Brain microvascular endothelial cell (primary cell): ENCODE data around the gene ZNF423.

ENCODE experiments used
- DNase-seq: peaks from one replicate; pipeline ENCODE4 v3.0.0-alpha.2; 2020
- H3K27ac ChIP-seq: fragments of 250-450 bp; sonication (Bioruptor Pico); 2 replicates; pipeline ENCODE4 v1.5.1; 2020; ENCODE audit warnings: mild to moderate bottlenecking, moderate library complexity
- H3K27me3 ChIP-seq: fragments of 250-450 bp; sonication (Bioruptor Pico); replicated peaks from 2 replicates; pipeline ENCODE4 v1.5.1; 2020; ENCODE audit warnings: mild to moderate bottlenecking
- H3K36me3 ChIP-seq: fragments of 250-450 bp; sonication (Bioruptor Pico); replicated peaks from 2 replicates; pipeline ENCODE4 v1.5.1; 2020; ENCODE audit warnings: mild to moderate bottlenecking
- H3K4me3 ChIP-seq: 2 replicates; pipeline ENCODE4 v1.5.1; 2011; ENCODE audit warnings: low read depth, mild to moderate bottlenecking, control low read depth, low read length, moderate library complexity
- in situ Hi-C: cut with HindIII; loops from 2 replicates; pipeline ENCODE4 v1.10.0; 2017; ENCODE audit warnings: low sequenced_read_pairs, low pct_ligation_motif_present
- TF ChIP-seq, protein P1 (sequence below): IDR thresholded peaks from 2 replicates; pipeline ENCODE4 v1.5.1; 2011; ENCODE audit warnings: low read depth, mild to moderate bottlenecking, moderate library complexity, low read length, control low read depth, inconsistent platforms; ENCODE audit errors: missing control alignments

Gene ZNF423

DNA sequence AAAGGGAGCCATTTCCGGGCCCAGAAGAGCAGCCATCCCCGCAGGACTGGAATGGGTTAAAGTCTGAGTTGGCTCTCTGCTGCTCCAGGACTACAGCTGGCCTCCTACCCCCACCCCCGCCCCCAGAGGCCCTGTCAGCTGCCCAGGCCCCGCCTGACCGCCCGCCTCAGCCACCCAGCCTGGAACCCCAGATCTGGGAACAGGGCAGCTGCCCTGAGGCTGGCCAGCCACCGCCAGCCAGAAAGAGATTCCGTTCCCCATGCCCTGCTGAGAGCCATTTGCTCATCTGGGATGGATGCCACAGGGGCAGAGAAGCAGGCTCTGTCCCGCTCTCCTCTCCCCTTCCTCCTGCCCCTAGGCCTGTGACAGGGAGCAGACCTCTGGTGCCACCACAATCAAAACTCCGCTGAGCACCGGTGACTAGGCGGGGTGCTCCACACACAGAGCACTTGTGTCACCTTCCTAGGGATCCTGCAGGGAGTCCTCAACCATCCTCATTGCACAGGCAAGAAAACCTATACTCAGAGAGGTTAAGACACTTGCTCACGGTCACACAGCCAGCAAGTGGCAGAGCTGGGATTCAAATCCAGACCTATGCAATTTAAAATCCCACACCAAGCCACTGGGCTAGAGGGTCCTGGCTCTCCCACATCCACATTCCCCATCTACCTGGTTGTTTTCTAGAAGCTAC, 44.1 kb downstream of the ZNF423 start:
- DNase-seq: no peak
- in situ Hi-C loops: no loop called here
- H3K36me3 ChIP-seq: no peaks in the 10 kb centered on the region
- TF ChIP-seq, protein P1, sequence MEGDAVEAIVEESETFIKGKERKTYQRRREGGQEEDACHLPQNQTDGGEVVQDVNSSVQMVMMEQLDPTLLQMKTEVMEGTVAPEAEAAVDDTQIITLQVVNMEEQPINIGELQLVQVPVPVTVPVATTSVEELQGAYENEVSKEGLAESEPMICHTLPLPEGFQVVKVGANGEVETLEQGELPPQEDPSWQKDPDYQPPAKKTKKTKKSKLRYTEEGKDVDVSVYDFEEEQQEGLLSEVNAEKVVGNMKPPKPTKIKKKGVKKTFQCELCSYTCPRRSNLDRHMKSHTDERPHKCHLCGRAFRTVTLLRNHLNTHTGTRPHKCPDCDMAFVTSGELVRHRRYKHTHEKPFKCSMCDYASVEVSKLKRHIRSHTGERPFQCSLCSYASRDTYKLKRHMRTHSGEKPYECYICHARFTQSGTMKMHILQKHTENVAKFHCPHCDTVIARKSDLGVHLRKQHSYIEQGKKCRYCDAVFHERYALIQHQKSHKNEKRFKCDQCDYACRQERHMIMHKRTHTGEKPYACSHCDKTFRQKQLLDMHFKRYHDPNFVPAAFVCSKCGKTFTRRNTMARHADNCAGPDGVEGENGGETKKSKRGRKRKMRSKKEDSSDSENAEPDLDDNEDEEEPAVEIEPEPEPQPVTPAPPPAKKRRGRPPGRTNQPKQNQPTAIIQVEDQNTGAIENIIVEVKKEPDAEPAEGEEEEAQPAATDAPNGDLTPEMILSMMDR: no peak
- no peak overlapping the region for H3K4me3 ChIP-seq
- no peaks in the 10 kb centered on the region for H3K27me3 ChIP-seq
- no peak overlapping the region for H3K27ac ChIP-seq

DNA sequence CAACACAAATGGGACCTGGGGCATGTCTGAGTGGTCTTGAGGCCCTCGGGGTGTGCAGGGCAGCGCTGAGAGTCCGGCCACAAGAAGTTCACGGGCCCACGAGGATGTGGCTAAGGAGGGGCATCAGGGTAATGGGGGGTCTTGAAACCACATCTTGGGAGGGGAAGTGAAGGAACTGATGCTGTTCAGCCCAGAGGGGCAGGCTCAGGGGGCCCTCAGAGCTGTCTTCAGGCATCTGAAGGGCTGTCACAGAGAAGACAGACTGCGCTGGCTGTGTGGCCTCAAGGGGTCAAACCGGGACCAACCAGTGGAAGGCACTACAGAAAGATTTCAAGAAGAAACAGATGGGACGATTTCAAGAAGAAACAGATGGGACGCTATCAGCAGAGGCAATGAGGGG, 45.1 kb downstream of the ZNF423 start:
- no peak for DNase-seq
- H3K27ac ChIP-seq: no peak overlapping the region
- no peaks in the 10 kb centered on the region for H3K27me3 ChIP-seq
- no peaks in the 10 kb centered on the region for H3K36me3 ChIP-seq
- TF ChIP-seq, protein P1: no peak
- in situ Hi-C loops: no loop called here
- no peak overlapping the region for H3K4me3 ChIP-seq

DNA sequence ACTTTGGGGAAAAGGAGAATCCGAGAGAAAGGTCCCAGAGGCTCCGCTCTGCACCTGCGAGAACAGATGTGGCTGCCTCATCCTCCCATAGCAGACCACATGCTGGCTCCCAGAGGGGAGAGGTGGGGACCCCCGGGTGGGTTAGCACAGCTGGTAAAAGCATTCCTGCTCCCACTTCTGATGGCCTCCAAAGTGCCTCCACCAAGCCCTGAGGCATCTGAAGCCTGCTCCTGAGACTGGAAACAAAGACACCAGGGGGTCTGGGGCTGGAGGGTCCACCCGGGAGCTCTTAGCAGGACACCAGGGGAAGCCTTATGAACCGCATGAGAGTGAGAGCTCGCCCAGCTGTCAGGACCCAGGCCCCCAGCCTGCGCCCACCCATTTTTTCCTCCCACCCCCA, 46.4 kb downstream of the ZNF423 start:
- in situ Hi-C loops: no loop called here
- Histone ChIP-seq H3K27me3 (no peaks in the 10 kb centered on the region), H3K4me3 (no peak overlapping the region), H3K36me3 (no peaks in the 10 kb centered on the region), H3K27ac (no peak overlapping the region)
- DNase-seq: no peak
- TF ChIP-seq, protein P1: no peak

DNA sequence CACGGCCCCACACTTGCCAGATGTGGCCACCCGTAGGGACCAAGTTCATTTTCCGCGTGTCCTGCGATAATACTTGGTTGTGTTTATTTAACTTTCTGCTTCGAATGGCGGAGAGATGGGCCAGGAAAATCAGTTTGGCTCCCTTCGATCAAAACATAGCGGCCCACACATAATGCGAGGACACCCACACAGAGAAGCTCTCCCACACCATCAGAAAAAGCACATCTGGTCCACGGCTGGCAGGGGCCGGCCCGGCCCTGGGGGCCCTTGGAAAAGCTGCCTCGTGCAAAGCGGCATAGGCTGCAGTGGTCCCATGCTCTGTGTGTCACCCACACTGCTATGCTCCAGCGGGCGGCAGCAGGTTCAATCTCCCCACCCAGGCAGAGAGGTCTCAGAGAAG, 46.9 kb downstream of the ZNF423 start:
- in situ Hi-C loops: no loop called here
- no peak for DNase-seq
- no peaks in the 10 kb centered on the region for H3K36me3 ChIP-seq

DNA sequence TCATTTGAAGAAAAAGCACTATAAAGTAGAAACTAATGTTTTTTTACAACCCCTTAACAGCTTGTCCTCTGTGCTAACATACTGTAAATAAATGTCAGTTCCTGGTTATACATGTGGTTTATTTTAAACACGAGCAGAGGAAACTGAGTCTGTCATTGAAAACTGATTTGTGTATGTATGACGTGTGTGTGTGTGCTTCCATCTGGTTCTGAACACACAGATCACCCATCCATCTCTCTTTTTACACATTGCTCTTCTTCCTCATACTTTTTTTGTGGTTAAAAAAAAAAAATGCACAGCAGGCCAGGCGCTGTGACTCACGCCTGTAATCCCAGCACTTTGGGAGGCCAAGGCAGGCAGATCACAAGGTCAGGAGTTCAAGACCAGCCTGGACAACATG, 49.5 kb downstream of the ZNF423 start:
- Histone ChIP-seq H3K27ac (no peak overlapping the region), H3K27me3 (no peaks in the 10 kb centered on the region), H3K36me3 (no peaks in the 10 kb centered on the region), H3K4me3 (no peak overlapping the region)
- in situ Hi-C loops: no loop called here
- TF ChIP-seq, protein P1: no peak
- DNase-seq: no peak

More for the DNA sequence above, 46.9 kb downstream of the ZNF423 start:
- Histone ChIP-seq H3K27me3 (no peaks in the 10 kb centered on the region), H3K4me3 (no peak overlapping the region), H3K27ac (no peak overlapping the region)
- TF ChIP-seq, protein P1: no peak

DNA sequence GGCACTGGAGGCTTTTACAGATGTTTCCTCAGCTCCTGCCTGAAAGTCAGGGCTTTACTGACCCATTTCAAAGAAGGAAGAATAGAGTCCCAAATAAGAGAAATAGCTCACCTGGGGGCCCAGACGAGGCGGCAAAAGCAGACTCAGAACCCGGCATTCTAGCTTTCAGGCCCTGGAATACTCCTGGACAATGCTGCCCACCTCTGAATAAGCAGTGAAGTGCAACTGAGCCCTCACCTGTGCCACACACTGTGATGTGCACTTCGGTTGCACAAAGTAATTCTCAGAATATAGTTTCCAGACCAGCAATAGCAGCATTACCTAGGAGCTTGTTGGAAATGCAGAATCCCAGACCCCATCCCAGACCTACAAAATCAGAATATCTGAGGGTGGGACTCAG, 54.6 kb downstream of the ZNF423 start:
- in situ Hi-C loops: no loop called here
- no peak for DNase-seq
- Histone ChIP-seq H3K36me3 (no peaks in the 10 kb centered on the region), H3K27me3 (no peaks in the 10 kb centered on the region), H3K4me3 (no peak overlapping the region), H3K27ac (no peak overlapping the region)
- TF ChIP-seq, protein P1: no peak
